ENCODE data around the gene ARHGAP15.

DNA sequence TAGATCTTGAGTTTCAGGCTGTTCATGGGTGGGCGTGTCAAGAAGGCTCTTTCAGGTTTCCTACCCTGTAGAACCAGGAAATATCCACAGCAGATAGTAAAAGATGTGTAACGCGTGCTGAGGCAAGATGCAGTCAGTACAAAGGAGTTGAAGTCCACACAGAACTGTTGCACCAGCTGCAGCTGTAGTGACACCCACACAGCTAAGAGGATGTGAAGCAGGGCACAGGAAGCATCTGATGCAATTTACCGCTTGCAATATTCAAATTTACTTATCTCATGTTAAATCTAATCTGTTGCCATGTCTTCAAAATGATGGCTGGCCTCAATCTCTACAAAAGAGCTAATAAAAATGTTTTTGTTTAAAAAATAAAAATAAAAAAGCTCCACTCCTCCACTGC, 132.8 kb downstream of the ARHGAP15 start:
- TF ChIP-seq, protein P1, sequence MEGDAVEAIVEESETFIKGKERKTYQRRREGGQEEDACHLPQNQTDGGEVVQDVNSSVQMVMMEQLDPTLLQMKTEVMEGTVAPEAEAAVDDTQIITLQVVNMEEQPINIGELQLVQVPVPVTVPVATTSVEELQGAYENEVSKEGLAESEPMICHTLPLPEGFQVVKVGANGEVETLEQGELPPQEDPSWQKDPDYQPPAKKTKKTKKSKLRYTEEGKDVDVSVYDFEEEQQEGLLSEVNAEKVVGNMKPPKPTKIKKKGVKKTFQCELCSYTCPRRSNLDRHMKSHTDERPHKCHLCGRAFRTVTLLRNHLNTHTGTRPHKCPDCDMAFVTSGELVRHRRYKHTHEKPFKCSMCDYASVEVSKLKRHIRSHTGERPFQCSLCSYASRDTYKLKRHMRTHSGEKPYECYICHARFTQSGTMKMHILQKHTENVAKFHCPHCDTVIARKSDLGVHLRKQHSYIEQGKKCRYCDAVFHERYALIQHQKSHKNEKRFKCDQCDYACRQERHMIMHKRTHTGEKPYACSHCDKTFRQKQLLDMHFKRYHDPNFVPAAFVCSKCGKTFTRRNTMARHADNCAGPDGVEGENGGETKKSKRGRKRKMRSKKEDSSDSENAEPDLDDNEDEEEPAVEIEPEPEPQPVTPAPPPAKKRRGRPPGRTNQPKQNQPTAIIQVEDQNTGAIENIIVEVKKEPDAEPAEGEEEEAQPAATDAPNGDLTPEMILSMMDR (IDR thresholded peaks at IDR 0.05; ENCODE audit: low read length): no peak
- TF ChIP-seq EZH2 (optimal IDR thresholded peaks at IDR 0.05; ENCODE audit: low read depth, low read length) (no peak), EZH2phosphoT487 (IDR thresholded peaks at IDR 0.05; ENCODE audit: low read length) (no peak)

All from MM.1S (cell line).